ENCODE data around the gene GPAM.

The GPAM gene

DNA sequence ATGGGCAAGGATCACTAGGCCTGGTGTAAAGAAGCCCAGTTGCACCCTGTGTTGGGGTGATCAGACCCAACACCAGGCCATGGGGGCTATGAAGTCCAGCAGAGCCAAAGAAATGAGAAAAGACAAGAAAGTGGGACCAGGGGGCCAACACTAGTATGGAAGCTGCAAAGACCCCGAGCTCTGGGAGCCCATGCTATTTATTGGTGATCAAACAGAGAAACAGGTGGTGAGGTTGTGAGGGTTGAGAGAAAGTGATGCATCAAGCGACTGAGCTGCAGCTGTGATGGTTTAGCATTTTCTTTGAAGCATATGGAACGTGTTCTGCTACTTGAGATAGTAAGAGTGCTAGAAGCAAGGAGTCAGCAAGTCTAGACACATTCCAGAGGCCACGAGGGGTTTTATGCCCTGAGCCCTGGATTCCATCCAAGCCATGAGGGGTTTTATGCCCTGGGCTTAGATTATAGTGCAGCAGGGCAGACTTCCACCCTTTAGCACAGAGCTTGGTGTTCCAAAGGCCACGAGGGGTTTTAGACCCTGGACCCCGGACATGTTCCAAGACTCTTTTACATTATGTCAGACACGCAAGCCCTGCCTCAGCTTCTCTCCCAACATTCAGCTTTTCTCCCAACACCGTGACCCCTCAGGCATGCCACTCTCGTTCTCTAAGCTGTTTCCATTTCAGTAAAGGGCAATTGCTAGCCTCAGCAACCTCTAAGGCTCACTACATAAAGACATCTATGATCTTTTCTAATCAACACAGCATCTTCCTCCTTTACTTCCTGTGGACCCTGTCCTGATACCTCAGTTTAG is 43.1 kb upstream of the GPAM start:
- H2AFZ ChIP-seq (ENCODE audit: low read depth), result no peak overlapping the region
- no peaks in the 10 kb centered on the region for H3K27me3 ChIP-seq (ENCODE audit: insufficient read depth, low read depth)
- H3K4me2 ChIP-seq, result no peak overlapping the region
- H3K27ac ChIP-seq, result no peak overlapping the region
- H3K79me2 ChIP-seq (ENCODE audit: insufficient read depth, low read depth), result no peaks in the 10 kb centered on the region
- H3K9ac ChIP-seq, result no peak overlapping the region
- TF ChIP-seq, protein P1, sequence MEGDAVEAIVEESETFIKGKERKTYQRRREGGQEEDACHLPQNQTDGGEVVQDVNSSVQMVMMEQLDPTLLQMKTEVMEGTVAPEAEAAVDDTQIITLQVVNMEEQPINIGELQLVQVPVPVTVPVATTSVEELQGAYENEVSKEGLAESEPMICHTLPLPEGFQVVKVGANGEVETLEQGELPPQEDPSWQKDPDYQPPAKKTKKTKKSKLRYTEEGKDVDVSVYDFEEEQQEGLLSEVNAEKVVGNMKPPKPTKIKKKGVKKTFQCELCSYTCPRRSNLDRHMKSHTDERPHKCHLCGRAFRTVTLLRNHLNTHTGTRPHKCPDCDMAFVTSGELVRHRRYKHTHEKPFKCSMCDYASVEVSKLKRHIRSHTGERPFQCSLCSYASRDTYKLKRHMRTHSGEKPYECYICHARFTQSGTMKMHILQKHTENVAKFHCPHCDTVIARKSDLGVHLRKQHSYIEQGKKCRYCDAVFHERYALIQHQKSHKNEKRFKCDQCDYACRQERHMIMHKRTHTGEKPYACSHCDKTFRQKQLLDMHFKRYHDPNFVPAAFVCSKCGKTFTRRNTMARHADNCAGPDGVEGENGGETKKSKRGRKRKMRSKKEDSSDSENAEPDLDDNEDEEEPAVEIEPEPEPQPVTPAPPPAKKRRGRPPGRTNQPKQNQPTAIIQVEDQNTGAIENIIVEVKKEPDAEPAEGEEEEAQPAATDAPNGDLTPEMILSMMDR (conservative IDR thresholded peaks at IDR 0.05; ENCODE audit: low read depth, low read length), result no peak
- no peaks in the 10 kb centered on the region for H4K20me1 ChIP-seq (ENCODE audit: insufficient read depth)
- no peaks in the 10 kb centered on the region for H3K4me1 ChIP-seq (ENCODE audit: low read depth, poor library complexity, severe bottlenecking)
- no peaks in the 10 kb centered on the region for H3K36me3 ChIP-seq (ENCODE audit: insufficient read depth)
- H3K4me3 ChIP-seq (IDR thresholded peaks at IDR 0.05; ENCODE audit: insufficient read depth, low read depth, low read length), result no peak overlapping the region

- TF ChIP-seq, protein P1 (conservative IDR thresholded peaks at IDR 0.05; ENCODE audit: low read depth, low read length), result no peak
- Histone ChIP-seq H3K4me1 (ENCODE audit: low read depth, poor library complexity, severe bottlenecking) (no peaks in the 10 kb centered on the region), H4K20me1 (ENCODE audit: insufficient read depth) (no peaks in the 10 kb centered on the region), H3K36me3 (ENCODE audit: insufficient read depth) (no peaks in the 10 kb centered on the region), H3K27ac (no peak overlapping the region), H3K79me2 (ENCODE audit: insufficient read depth, low read depth) (no peaks in the 10 kb centered on the region), H3K9ac (no peak overlapping the region), H3K4me2 (no peak overlapping the region), H3K4me3 (IDR thresholded peaks at IDR 0.05; ENCODE audit: insufficient read depth, low read depth, low read length) (no peak overlapping the region), H2AFZ (ENCODE audit: low read depth) (no peak overlapping the region), H3K27me3 (ENCODE audit: insufficient read depth, low read depth) (no peaks in the 10 kb centered on the region)
Measured at GRCh38 chr10:112225771-112226438, 42.3 kb upstream of the GPAM start.

DNA sequence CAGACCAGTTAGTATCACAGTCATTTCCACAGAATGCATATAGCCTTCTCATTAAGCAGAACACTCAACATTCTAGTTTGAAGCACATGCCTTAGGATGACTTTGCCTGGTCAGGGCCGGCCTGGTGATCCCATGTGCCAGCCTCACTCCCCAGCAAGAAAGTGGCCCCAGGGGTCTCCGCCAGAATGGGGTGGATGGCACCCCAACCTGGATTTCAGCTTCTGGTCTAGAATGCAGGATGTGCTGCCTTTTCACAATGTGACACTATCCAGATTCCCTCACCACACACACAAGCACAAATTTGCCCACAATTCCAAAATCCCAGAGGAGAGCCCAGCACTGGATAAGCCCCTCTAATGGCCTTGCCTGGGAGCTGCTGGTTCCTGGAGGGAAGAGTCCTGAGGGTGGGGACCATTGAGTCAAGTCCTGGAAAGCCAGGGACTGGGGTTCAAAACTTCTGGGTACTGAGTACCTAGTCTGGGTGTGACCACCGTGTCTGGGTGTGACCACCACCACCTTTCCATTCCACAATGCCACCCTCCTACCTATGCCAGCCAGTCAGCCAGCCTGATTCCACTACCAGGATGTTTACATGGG is 41.5 kb upstream of the GPAM start:
- H3K79me2 ChIP-seq (ENCODE audit: insufficient read depth, low read depth), result no peaks in the 10 kb centered on the region
- H3K4me3 ChIP-seq (IDR thresholded peaks at IDR 0.05; ENCODE audit: insufficient read depth, low read depth, low read length), result no peak overlapping the region
- no peak overlapping the region for H2AFZ ChIP-seq (ENCODE audit: low read depth)
- TF ChIP-seq, protein P1 (conservative IDR thresholded peaks at IDR 0.05; ENCODE audit: low read depth, low read length), result no peak
- no peaks in the 10 kb centered on the region for H3K4me1 ChIP-seq (ENCODE audit: low read depth, poor library complexity, severe bottlenecking)
- H4K20me1 ChIP-seq (ENCODE audit: insufficient read depth), result no peaks in the 10 kb centered on the region
- H3K36me3 ChIP-seq (ENCODE audit: insufficient read depth), result no peaks in the 10 kb centered on the region
- no peak overlapping the region for H3K27ac ChIP-seq
- no peak overlapping the region for H3K9ac ChIP-seq
- H3K4me2 ChIP-seq, result no peak overlapping the region
- H3K27me3 ChIP-seq (ENCODE audit: insufficient read depth, low read depth), result no peaks in the 10 kb centered on the region

- no peaks in the 10 kb centered on the region for H3K4me1 ChIP-seq (ENCODE audit: low read depth, poor library complexity, severe bottlenecking)
Measured at GRCh38 chr10:112223725-112224124, 40.2 kb upstream of the GPAM start.

More at GRCh38 chr10:112223725-112224124, 40.2 kb upstream of the GPAM start:
- H3K9ac ChIP-seq, result no peak overlapping the region
- no peak overlapping the region for H3K4me2 ChIP-seq
- no peak overlapping the region for H3K27ac ChIP-seq
- H3K4me3 ChIP-seq (IDR thresholded peaks at IDR 0.05; ENCODE audit: insufficient read depth, low read depth, low read length), result no peak overlapping the region
- no peaks in the 10 kb centered on the region for H3K36me3 ChIP-seq (ENCODE audit: insufficient read depth)
- H2AFZ ChIP-seq (ENCODE audit: low read depth), result no peak overlapping the region
- no peaks in the 10 kb centered on the region for H3K27me3 ChIP-seq (ENCODE audit: insufficient read depth, low read depth)
- no peaks in the 10 kb centered on the region for H3K79me2 ChIP-seq (ENCODE audit: insufficient read depth, low read depth)
- no peaks in the 10 kb centered on the region for H4K20me1 ChIP-seq (ENCODE audit: insufficient read depth)
- TF ChIP-seq, protein P1 (conservative IDR thresholded peaks at IDR 0.05; ENCODE audit: low read depth, low read length), result no peak

Measured in KMS-11 (cell line).